NAMALWA (cell line): Measurements from ENCODE around the gene TIMM10.
A peak's percentile ranks its signal among the peaks of the same experiment; 100 is the strongest.

Experiments used
- DNase-seq: peaks from one replicate; pipeline ENCODE4 v3.0.0-alpha.2; 2015; ENCODE audit warnings: low spot score

The TIMM10 gene

DNA sequence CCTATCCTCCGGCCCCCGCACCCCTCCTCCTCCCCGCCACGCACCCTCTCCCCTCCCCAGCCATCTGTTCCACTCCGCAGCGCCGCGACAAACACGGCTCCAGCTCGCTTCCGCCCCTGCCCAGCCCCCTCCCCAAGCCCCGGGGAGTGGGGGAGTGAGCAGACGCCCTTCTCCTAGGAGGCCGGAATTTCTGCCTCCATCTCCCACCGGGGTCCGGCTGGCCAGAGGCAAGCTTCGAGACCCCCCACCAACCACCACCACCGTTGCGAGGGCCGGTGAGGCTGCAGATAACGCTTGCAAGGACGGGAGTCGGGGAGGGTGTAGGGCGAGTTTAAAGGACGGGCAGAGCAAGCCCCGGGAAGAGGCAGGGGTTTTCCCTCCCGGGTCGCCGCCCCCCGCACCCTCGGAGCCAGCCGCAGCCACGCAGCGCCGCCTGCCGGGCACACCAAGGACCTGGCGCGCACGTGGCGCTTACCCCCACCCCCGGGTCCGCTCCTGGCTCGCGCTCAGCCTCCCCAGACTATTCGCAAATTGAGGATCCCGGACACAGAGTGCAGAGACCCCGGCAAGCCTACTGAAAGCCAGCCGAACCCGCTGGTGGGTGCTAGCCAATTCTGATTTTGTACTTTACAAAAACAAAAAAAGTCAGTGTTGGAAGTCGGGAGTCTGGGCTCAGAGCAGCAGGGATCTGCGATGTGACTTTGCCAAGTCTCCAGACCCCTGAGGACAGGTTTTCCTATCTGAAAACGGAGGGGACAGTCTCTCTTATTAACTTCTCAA, 47.6 kb downstream of the TIMM10 start:
- no peak for DNase-seq

DNA sequence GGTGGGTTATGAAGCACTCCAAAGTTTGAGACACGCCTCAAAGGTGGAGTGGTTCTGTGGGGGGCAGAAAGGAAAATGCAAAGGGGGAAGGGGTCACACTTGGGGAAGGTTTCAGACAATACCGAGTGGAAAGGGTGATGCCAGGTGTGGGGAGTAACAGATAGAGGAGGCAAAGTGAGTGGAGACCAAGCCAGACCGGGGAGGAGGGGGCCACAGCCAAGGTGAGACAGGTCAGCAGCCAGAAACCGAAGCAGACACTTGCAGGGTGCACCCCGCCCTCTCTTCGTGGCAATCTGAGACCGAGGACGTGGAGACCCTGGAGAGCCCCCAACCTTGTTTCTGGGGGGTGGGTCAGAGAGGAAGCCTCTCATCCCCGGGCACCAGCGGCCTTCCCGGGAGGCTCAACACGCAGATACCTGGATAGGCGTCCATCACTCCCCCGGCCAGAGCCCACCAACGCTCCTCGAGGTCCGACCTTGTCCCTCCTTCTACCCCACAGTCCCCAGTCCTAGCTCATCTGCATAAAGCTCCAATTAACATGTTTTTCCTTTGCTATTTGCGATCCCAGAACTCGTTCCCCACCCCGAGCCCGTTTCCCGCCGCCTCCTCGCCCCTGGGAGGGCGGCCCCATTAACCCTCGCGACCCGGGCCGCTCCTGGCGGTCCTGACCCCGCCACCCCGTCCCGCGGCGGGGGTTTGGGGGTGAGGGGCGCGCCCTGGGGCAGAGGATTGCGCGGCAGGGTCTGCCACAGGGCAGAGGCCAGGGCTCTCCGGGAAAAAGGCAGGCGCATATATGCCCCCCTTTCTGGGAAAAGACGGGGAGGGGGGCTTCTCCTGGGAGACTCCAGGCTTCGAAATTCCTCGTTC, 48.4 kb downstream of the TIMM10 start:
- DNase-seq = no peak

DNA sequence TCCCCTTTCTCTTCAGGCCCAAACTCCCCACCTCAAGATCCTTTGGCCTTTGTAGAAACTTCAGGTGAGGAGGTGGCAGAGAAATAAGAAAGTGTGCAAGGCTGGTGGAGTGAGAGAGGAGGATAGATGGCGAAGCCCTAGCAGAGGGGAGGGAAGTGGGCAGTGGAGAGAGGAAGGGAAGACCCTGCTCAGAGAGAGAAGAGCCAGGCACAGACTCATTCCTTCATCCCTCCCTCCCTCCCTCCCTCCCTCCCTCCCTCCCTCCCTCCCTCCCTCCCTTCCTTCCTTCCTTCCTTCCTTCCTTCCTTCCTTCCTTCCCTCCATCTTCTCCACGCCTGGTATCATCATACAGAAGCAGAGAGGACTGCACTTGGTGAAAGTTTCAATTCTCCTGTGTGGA, 49.2 kb downstream of the TIMM10 start:
- no peak for DNase-seq

DNA sequence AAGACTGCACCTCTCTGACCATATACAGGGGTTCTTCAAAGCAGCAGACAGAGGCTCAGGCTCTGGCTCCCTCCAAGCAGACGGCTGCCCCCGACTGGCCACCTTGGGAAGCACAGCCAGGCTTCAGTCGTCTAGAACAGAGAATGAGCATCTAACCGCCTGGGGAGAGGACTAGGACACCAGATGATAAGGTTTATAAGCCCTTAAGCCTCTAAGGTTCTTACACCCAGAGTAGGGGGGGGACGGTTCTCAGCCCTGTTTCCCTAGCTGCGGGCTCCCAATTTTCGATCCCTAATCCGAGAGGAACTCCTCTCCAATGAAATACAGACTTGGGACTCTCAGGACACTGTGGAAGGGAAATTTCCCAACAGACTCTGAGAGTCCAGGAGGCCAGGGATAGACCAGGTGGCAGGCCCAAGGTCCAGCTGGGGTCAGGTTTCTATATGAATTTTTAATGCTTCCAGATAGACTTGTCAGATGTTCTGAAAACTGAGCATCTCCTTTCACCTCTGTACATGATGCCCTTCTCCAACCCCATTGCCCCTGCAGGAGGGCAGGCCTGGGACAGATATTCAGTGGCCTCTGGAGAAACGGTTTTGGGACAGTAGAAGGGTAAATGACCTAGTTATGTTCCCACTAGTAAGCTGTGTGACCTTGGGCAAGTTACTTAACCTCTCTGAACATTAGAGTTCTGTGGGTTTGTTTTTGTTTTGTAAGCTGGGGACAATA, 50.0 kb downstream of the TIMM10 start:
- peak; percentile 83 for DNase-seq

DNA sequence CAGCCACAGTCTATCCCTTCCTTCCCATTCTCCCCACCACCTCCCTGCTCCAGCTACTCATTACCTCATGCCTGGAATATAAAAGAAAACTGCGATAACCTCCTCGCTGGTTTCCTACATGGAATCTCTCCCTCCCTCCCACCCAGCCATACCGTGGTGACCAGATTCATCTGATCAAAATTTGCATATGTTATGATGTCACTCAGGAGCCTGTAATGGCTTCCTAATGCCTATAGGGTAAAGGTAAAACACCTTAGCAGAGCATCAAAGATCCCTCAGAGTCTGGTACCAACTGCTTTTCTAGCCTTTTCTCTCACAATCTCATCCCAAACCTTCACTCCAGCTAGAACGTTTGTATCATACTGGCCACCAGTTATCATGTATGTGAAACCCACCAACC, 50.6 kb downstream of the TIMM10 start:
- DNase-seq = peak; percentile 53

DNA sequence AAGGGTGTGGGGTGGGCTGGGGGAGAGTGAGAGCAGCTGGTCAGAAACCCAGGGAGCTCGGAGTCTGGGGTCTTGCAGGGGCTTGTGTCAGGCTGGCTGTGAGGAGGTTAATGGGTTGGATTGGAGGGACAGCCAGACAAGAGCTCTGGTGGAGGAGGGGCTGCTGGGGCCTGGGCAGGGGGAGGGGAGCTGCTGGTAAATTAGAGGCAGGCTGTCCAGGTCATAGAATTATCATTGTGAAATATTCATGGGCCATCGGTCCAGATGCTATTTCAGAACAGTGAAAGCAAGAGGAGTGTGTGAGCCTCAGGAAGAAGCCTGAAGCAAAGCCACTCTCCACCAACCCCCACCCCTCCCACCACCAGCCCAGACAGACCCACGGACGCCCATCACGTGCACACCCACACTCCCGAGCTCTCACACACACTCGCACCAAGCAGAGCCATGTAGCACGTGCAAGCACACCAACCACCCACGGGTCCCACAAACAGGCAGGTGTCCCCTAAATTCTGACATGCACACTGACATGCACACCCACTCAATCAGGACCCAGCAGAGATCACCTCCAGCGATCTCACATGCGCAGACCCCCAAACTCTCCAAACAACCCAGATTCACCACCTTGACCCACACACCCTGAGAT, 51.4 kb downstream of the TIMM10 start:
- no peak for DNase-seq
